Esophagus squamous epithelium (tissue), 4 donors: Measurements from ENCODE around the gene NUDT16L1.

Source experiments
- POLR2A ChIP-seq, 4 donors: fragments of 450-650 bp; IDR thresholded peaks; one replicate each; pipeline ENCODE4 v1.6.1; 2017; ENCODE audit warnings: antibody characterized with exemption in 4 of 4, mild to moderate bottlenecking in 4 of 4, moderate library complexity in 3 of 4
- TF ChIP-seq, protein P1 (sequence below), 6 experiments: fragments of 450-650 bp in 4 of 6; fragments of 200-600 bp in 2 of 6; sonication (generic) in 2 of 6; IDR thresholded peaks; one replicate each; pipeline ENCODE4 v1.5.1; 2016 to 2019; ENCODE audit warnings: antibody characterized with exemption in 6 of 6, mild to moderate bottlenecking in 4 of 6, moderate library complexity in 4 of 6

DNA sequence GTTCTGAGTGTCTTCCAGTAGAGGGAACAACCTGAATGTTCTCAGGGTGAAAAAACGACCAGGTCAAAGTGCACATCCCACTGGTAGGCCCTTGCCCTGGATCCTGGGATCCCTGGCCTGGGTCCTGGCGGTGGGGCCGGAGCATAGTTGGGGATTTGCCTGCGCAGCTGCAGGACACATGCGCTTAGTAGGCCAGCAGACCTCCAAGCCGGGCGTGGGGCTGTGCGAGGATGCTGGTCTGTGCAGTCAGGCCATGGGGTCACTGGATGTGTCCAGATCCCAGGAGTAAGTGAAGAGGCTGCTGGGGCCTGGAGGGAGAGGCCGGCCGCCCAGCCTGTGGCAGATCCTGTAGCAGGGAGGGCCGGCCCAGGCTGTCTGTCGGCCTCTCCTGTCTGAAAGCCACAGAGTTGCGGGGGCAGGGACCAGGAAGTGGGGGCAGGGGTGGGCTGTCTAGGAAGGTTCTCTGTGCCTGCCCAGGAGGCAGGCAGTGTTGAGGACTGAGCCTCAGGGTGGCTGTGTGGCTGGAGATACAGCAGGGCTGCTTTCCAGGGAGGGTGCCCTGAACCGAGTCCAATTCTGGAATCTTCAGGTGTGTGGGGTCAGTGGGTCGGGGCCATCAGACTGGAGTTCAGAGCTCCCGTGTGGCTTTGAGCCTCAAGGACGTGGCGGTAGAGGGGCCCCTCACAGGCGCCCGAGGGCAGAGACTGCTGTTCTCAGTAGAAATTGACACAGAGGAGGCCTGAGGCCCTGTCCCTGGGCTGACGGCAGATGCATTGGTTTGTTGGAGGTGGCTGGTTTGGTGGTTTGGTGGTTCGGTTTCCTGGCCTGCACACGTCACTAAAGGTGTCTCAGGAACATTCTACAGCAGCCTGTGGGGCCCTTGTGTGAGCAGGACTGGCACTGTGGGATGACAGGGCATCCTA lies 17.2 kb upstream of the NUDT16L1 start:
- TF ChIP-seq, protein P1, sequence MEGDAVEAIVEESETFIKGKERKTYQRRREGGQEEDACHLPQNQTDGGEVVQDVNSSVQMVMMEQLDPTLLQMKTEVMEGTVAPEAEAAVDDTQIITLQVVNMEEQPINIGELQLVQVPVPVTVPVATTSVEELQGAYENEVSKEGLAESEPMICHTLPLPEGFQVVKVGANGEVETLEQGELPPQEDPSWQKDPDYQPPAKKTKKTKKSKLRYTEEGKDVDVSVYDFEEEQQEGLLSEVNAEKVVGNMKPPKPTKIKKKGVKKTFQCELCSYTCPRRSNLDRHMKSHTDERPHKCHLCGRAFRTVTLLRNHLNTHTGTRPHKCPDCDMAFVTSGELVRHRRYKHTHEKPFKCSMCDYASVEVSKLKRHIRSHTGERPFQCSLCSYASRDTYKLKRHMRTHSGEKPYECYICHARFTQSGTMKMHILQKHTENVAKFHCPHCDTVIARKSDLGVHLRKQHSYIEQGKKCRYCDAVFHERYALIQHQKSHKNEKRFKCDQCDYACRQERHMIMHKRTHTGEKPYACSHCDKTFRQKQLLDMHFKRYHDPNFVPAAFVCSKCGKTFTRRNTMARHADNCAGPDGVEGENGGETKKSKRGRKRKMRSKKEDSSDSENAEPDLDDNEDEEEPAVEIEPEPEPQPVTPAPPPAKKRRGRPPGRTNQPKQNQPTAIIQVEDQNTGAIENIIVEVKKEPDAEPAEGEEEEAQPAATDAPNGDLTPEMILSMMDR (IDR thresholded peaks at IDR 0.05): no peak
- TF ChIP-seq POLR2A (IDR thresholded peaks at IDR 0.05): no peak
